ENCODE results near the gene LCE1D.

LCE1D gene

GRCh38 chr1:152770411-152770810, 26.1 kb upstream of the LCE1D start:
- no peaks in the 10 kb centered on the region for H3K27me3 ChIP-seq (ENCODE audit: control insufficient read depth, insufficient read depth, low read length)
- no peak overlapping the region for H3K9ac ChIP-seq (ENCODE audit: low read depth, low read length)

GRCh38 chr1:152774875-152775274, 21.6 kb upstream of the LCE1D start, which contains the start of gene LCE1F:
Gene LCE1F, plus strand, starts transcription at chr1:152775140. Its CDS starts 1,232 bp downstream, at chr1:152776372.
- Histone ChIP-seq H3K36me3 (ENCODE audit: control insufficient read depth, insufficient read depth, low read length) (no peaks in the 10 kb centered on the region), H3K4me3 (ENCODE audit: low read depth, low read length) (no peak within 1 kb of the TSS), H3K9ac (ENCODE audit: low read depth, low read length) (no peak within 1 kb of the TSS), H3K4me1 (ENCODE audit: control insufficient read depth, insufficient read depth, low read length) (no peaks in the 10 kb centered on the region), H3K9me3 (ENCODE audit: control insufficient read depth, insufficient read depth, low read length) (peaks cover 14% of the 10 kb centered on the region), H3K27me3 (ENCODE audit: control insufficient read depth, insufficient read depth, low read length) (no peaks in the 10 kb centered on the region)

More at GRCh38 chr1:152770411-152770810, 26.1 kb upstream of the LCE1D start:
- Histone ChIP-seq H3K4me1 (ENCODE audit: control insufficient read depth, insufficient read depth, low read length) (no peaks in the 10 kb centered on the region), H3K9me3 (ENCODE audit: control insufficient read depth, insufficient read depth, low read length) (peaks cover 22% of the 10 kb centered on the region), H3K36me3 (ENCODE audit: control insufficient read depth, insufficient read depth, low read length) (no peaks in the 10 kb centered on the region), H3K4me3 (ENCODE audit: low read depth, low read length) (no peak overlapping the region)

- Histone ChIP-seq H3K9ac (ENCODE audit: low read depth, low read length) (no peak overlapping the region), H3K9me3 (ENCODE audit: control insufficient read depth, insufficient read depth, low read length) (peaks cover 14% of the 10 kb centered on the region), H3K36me3 (ENCODE audit: control insufficient read depth, insufficient read depth, low read length) (no peaks in the 10 kb centered on the region), H3K27me3 (ENCODE audit: control insufficient read depth, insufficient read depth, low read length) (no peaks in the 10 kb centered on the region), H3K4me1 (ENCODE audit: control insufficient read depth, insufficient read depth, low read length) (no peaks in the 10 kb centered on the region), H3K4me3 (ENCODE audit: low read depth, low read length) (no peak overlapping the region)
Observed at GRCh38 chr1:152776361-152776760, 20.2 kb upstream of the LCE1D start.

GRCh38 chr1:152777510-152778137, 18.9 kb upstream of the LCE1D start:
- no peak overlapping the region for H3K9ac ChIP-seq (ENCODE audit: low read depth, low read length)
- H3K4me1 ChIP-seq (ENCODE audit: control insufficient read depth, insufficient read depth, low read length): no peaks in the 10 kb centered on the region
- no peaks in the 10 kb centered on the region for H3K27me3 ChIP-seq (ENCODE audit: control insufficient read depth, insufficient read depth, low read length)
- no peak overlapping the region for H3K4me3 ChIP-seq (ENCODE audit: low read depth, low read length)
- no peaks in the 10 kb centered on the region for H3K36me3 ChIP-seq (ENCODE audit: control insufficient read depth, insufficient read depth, low read length)
- H3K9me3 ChIP-seq (ENCODE audit: control insufficient read depth, insufficient read depth, low read length): peaks cover 14% of the 10 kb centered on the region

- H3K36me3 ChIP-seq (ENCODE audit: control insufficient read depth, insufficient read depth, low read length): no peaks in the 10 kb centered on the region
- H3K4me3 ChIP-seq (ENCODE audit: low read depth, low read length): no peak overlapping the region
- peaks cover 8% of the 10 kb centered on the region for H3K9me3 ChIP-seq (ENCODE audit: control insufficient read depth, insufficient read depth, low read length)
- H3K4me1 ChIP-seq (ENCODE audit: control insufficient read depth, insufficient read depth, low read length): no peaks in the 10 kb centered on the region
- no peaks in the 10 kb centered on the region for H3K27me3 ChIP-seq (ENCODE audit: control insufficient read depth, insufficient read depth, low read length)
- no peak overlapping the region for H3K9ac ChIP-seq (ENCODE audit: low read depth, low read length)
Observed at GRCh38 chr1:152783095-152783494, 13.4 kb upstream of the LCE1D start.

- no peaks in the 10 kb centered on the region for H3K36me3 ChIP-seq (ENCODE audit: control insufficient read depth, insufficient read depth, low read length)
- H3K9me3 ChIP-seq (ENCODE audit: control insufficient read depth, insufficient read depth, low read length): peaks cover 4% of the 10 kb centered on the region
- H3K4me1 ChIP-seq (ENCODE audit: control insufficient read depth, insufficient read depth, low read length): no peaks in the 10 kb centered on the region
- H3K4me3 ChIP-seq (ENCODE audit: low read depth, low read length): no peak within 1 kb of the TSS
- H3K27me3 ChIP-seq (ENCODE audit: control insufficient read depth, insufficient read depth, low read length): no peaks in the 10 kb centered on the region
- H3K9ac ChIP-seq (ENCODE audit: low read depth, low read length): no peak within 1 kb of the TSS
Observed at GRCh38 chr1:152786077-152786476, 10.4 kb upstream of the LCE1D start, which contains the start of gene LCE1E. Gene LCE1E, plus strand, starts transcription at chr1:152786257. Its CDS starts 1,043 bp downstream, at chr1:152787300.

GRCh38 chr1:152795686-152796085, 835 bp upstream of the LCE1D start:
- Histone ChIP-seq H3K9ac (ENCODE audit: low read depth, low read length) (no peak overlapping the region), H3K9me3 (ENCODE audit: control insufficient read depth, insufficient read depth, low read length) (no peaks in the 10 kb centered on the region), H3K27me3 (ENCODE audit: control insufficient read depth, insufficient read depth, low read length) (no peaks in the 10 kb centered on the region), H3K4me1 (ENCODE audit: control insufficient read depth, insufficient read depth, low read length) (no peaks in the 10 kb centered on the region), H3K36me3 (ENCODE audit: control insufficient read depth, insufficient read depth, low read length) (no peaks in the 10 kb centered on the region), H3K4me3 (ENCODE audit: low read depth, low read length) (no peak overlapping the region)

GRCh38 chr1:152801333-152801732, 4.8 kb downstream of the LCE1D start:
- Histone ChIP-seq H3K9me3 (ENCODE audit: control insufficient read depth, insufficient read depth, low read length) (peaks cover 6% of the 10 kb centered on the region), H3K4me3 (ENCODE audit: low read depth, low read length) (no peak overlapping the region), H3K9ac (ENCODE audit: low read depth, low read length) (no peak overlapping the region), H3K27me3 (ENCODE audit: control insufficient read depth, insufficient read depth, low read length) (no peaks in the 10 kb centered on the region), H3K36me3 (ENCODE audit: control insufficient read depth, insufficient read depth, low read length) (no peaks in the 10 kb centered on the region), H3K4me1 (ENCODE audit: control insufficient read depth, insufficient read depth, low read length) (no peaks in the 10 kb centered on the region)

- Histone ChIP-seq H3K27me3 (ENCODE audit: control insufficient read depth, insufficient read depth, low read length) (no peaks in the 10 kb centered on the region), H3K36me3 (ENCODE audit: control insufficient read depth, insufficient read depth, low read length) (no peaks in the 10 kb centered on the region), H3K9ac (ENCODE audit: low read depth, low read length) (no peak within 1 kb of the TSS), H3K4me1 (ENCODE audit: control insufficient read depth, insufficient read depth, low read length) (no peaks in the 10 kb centered on the region), H3K9me3 (ENCODE audit: control insufficient read depth, insufficient read depth, low read length) (peaks cover 21% of the 10 kb centered on the region), H3K4me3 (ENCODE audit: low read depth, low read length) (no peak within 1 kb of the TSS)
Observed at GRCh38 chr1:152806576-152806975, 10.1 kb downstream of the LCE1D start, which contains the start of gene LCE1C. Gene LCE1C, minus strand, starts transcription at chr1:152806651. Its CDS starts 1,173 bp downstream, at chr1:152805478.

- Histone ChIP-seq H3K4me1 (ENCODE audit: control insufficient read depth, insufficient read depth, low read length) (no peaks in the 10 kb centered on the region), H3K9ac (ENCODE audit: low read depth, low read length) (no peak overlapping the region), H3K4me3 (ENCODE audit: low read depth, low read length) (no peak overlapping the region), H3K9me3 (ENCODE audit: control insufficient read depth, insufficient read depth, low read length) (peaks cover 21% of the 10 kb centered on the region), H3K27me3 (ENCODE audit: control insufficient read depth, insufficient read depth, low read length) (no peaks in the 10 kb centered on the region), H3K36me3 (ENCODE audit: control insufficient read depth, insufficient read depth, low read length) (no peaks in the 10 kb centered on the region)
Observed at GRCh38 chr1:152811050-152811449, 14.5 kb downstream of the LCE1D start.

- no peaks in the 10 kb centered on the region for H3K27me3 ChIP-seq (ENCODE audit: control insufficient read depth, insufficient read depth, low read length)
- no peak within 1 kb of the TSS for H3K4me3 ChIP-seq (ENCODE audit: low read depth, low read length)
- no peaks in the 10 kb centered on the region for H3K36me3 ChIP-seq (ENCODE audit: control insufficient read depth, insufficient read depth, low read length)
- no peaks in the 10 kb centered on the region for H3K4me1 ChIP-seq (ENCODE audit: control insufficient read depth, insufficient read depth, low read length)
- no peak within 1 kb of the TSS for H3K9ac ChIP-seq (ENCODE audit: low read depth, low read length)
- peaks cover 21% of the 10 kb centered on the region for H3K9me3 ChIP-seq (ENCODE audit: control insufficient read depth, insufficient read depth, low read length)
Observed at GRCh38 chr1:152811671-152812070, 15.2 kb downstream of the LCE1D start, which contains the start of gene LCE1B. Gene LCE1B, plus strand, starts transcription at chr1:152811971. Its CDS starts 476 bp downstream, at chr1:152812447.

GRCh38 chr1:152817309-152817708, 20.8 kb downstream of the LCE1D start:
- Histone ChIP-seq H3K27me3 (ENCODE audit: control insufficient read depth, insufficient read depth, low read length) (no peaks in the 10 kb centered on the region), H3K4me1 (ENCODE audit: control insufficient read depth, insufficient read depth, low read length) (no peaks in the 10 kb centered on the region), H3K36me3 (ENCODE audit: control insufficient read depth, insufficient read depth, low read length) (no peaks in the 10 kb centered on the region), H3K9ac (ENCODE audit: low read depth, low read length) (no peak overlapping the region), H3K4me3 (ENCODE audit: low read depth, low read length) (no peak overlapping the region), H3K9me3 (ENCODE audit: control insufficient read depth, insufficient read depth, low read length) (peaks cover 15% of the 10 kb centered on the region)

Data from iPS-15b (cell line).